Endodermal cell (in vitro differentiated cells): Measurements from ENCODE around the gene BACE1-AS. TPM values are rescaled to one million over a fixed set of nuclear protein-coding genes. Genes with fewer than 3 reads are reported as not detected.
"Not testable (repeated sequence)": the region's sequence is repeated elsewhere in the genome, so short reads cannot be mapped to it uniquely, and the experiment has no call there.

Source experiments
- DNase-seq: peaks from one replicate; pipeline ENCODE4 v3.0.0-alpha.2; 2017
- H3K27ac ChIP-seq: 2 replicates; pipeline ENCODE4 v1.5.1; 2013; ENCODE audit warnings: mild to moderate bottlenecking, low read depth, low read length, moderate library complexity
- H3K27me3 ChIP-seq: 2 replicates; pipeline ENCODE4 v1.6.1; 2013; ENCODE audit warnings: mild to moderate bottlenecking, low read length, moderate library complexity; ENCODE audit not compliant: insufficient read depth, control insufficient read depth, poor library complexity, severe bottlenecking
- H3K36me3 ChIP-seq: 2 replicates; pipeline ENCODE4 v1.7.0; 2013; ENCODE audit warnings: mild to moderate bottlenecking, low read length, moderate library complexity; ENCODE audit not compliant: control insufficient read depth, insufficient read depth
- H3K4me1 ChIP-seq: one replicate; pipeline ENCODE4 v1.7.0; 2013; ENCODE audit warnings: low read length; ENCODE audit not compliant: control insufficient read depth, insufficient read depth
- H3K4me3 ChIP-seq: 2 replicates; pipeline ENCODE4 v1.5.1; 2013; ENCODE audit warnings: mild to moderate bottlenecking, low read length, moderate library complexity
- H3K9ac ChIP-seq: 2 replicates; pipeline ENCODE4 v1.6.1; 2013; ENCODE audit warnings: mild to moderate bottlenecking, low read length, moderate library complexity; ENCODE audit not compliant: poor library complexity, severe bottlenecking; ENCODE audit errors: extremely low read depth
- H3K9me3 ChIP-seq: 2 replicates; pipeline ENCODE4 v1.6.1; 2013; ENCODE audit warnings: mild to moderate bottlenecking, low read length, moderate library complexity; ENCODE audit not compliant: control insufficient read depth
- H3K27ac Mint-ChIP-seq: 2 replicates; pipeline ENCODE4 v1.8.0; 2020; ENCODE audit warnings: mixed read lengths
- H3K27me3 Mint-ChIP-seq: 2 replicates; pipeline ENCODE4 v1.8.0; 2021; ENCODE audit warnings: mild to moderate bottlenecking, mixed read lengths; ENCODE audit not compliant: insufficient read depth
- H3K36me3 Mint-ChIP-seq: 2 replicates; pipeline ENCODE4 v1.8.0; 2020; ENCODE audit warnings: low read depth, mixed read lengths
- H3K4me1 Mint-ChIP-seq: 2 replicates; pipeline ENCODE4 v1.8.0; 2020; ENCODE audit warnings: mixed read lengths
- H3K4me3 Mint-ChIP-seq: 2 replicates; pipeline ENCODE4 v1.8.0; 2020; ENCODE audit warnings: mild to moderate bottlenecking, moderate library complexity, mixed read lengths
- H3K9me3 Mint-ChIP-seq: 2 replicates; pipeline ENCODE4 v1.8.0; 2020; ENCODE audit warnings: mild to moderate bottlenecking, mixed read lengths
- CTCF ChIP-seq: fragments of 200-600 bp; sonication (generic); conservative IDR thresholded peaks from 2 replicates; pipeline ENCODE4 v1.5.0; 2021; ENCODE audit warnings: antibody characterized with exemption, mild to moderate bottlenecking
- WGBS, 2 experiments: methylation state at CpG; one replicate each; pipeline versions ENCODE4 v1.1.5 to v1.1.7; 2013; ENCODE audit warnings: missing lambda C conversion rate in 2 of 2, mixed read lengths in 1 of 2; ENCODE audit not compliant: insufficient coverage in 1 of 2, insufficient read length in 1 of 2; 5-methylcytosine and 5-hydroxymethylcytosine counted together
- total RNA-seq, 2 donors: library from RNA; stranded (reverse); fragmentation: NEBNext Ultra II Directional in 1 of 2; extraction: Animal tissue kit (Norgen Biotek cat#: 25700) in 1 of 2; gene quantifications; 2 replicates in 1 of 2; 3 replicates in 1 of 2; pipeline ENCODE4 v1.2.1, GENCODE V29; 2021

The BACE1-AS gene
- total RNA-seq, 2 donors from 2014 or later, result 15.0 to 15.5 TPM

DNA sequence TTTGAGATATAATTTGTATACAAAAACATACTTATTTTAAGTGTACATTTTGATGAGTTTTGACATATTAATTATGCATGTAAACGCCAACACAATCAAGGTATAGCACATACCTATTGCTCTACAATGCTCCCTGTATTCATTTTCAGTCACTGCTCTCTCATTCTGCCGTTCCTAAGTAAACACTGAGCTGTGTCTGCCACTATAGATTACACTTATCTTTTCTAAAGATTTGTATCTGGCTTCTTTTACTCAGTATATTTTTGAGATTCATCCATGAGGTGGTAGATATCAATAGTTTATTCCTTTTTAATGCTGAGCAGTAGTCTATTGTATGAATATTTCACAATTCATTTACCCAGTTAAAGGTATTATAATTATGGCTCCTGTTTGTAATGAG lies 25.4 kb upstream of the BACE1-AS start:
- H3K27me3 Mint-ChIP-seq, result no peaks in the 10 kb centered on the region

GRCh38 chr11:117269856-117270255 lies 21.3 kb upstream of the BACE1-AS start:
- H3K27me3 ChIP-seq, result no peaks in the 10 kb centered on the region
- peak overlapping the region; percentile 16 for H3K9ac ChIP-seq
- peaks cover 11% of the 10 kb centered on the region for H3K9me3 Mint-ChIP-seq
- no peak overlapping the region for H3K27ac ChIP-seq
- no peak for DNase-seq
- H3K4me3 Mint-ChIP-seq, result no peak overlapping the region
- peaks cover 37% of the 10 kb centered on the region for H3K36me3 ChIP-seq
- H3K4me1 Mint-ChIP-seq, result peaks cover 21% of the 10 kb centered on the region
- peaks cover 18% of the 10 kb centered on the region for H3K9me3 ChIP-seq
- no peaks in the 10 kb centered on the region for H3K27me3 Mint-ChIP-seq
- no peak for TF ChIP-seq CTCF
- no peak overlapping the region for H3K4me3 ChIP-seq
- peaks cover 37% of the 10 kb centered on the region for H3K36me3 Mint-ChIP-seq
- H3K27ac Mint-ChIP-seq, result peak overlapping the region; percentile 75
- 67 to 83% methylated on average over 1 to 2 of the region's 2 CpGs for WGBS, 2 experiments
- H3K4me1 ChIP-seq, result peaks cover 19% of the 10 kb centered on the region

More for the DNA sequence above, 25.4 kb upstream of the BACE1-AS start:
- H3K4me3 ChIP-seq, result no peak overlapping the region
- peaks cover 14% of the 10 kb centered on the region for H3K4me1 Mint-ChIP-seq
- H3K4me3 Mint-ChIP-seq, result no peak overlapping the region
- peaks cover 42% of the 10 kb centered on the region for H3K36me3 Mint-ChIP-seq
- WGBS, 2 experiments, result 63 to 90% methylated on average over 1 to 2 of the region's 2 CpGs
- TF ChIP-seq CTCF, result no peak
- no peak overlapping the region for H3K27ac ChIP-seq
- H3K4me1 ChIP-seq, result peaks cover 18% of the 10 kb centered on the region
- H3K9me3 Mint-ChIP-seq, result peaks cover 1% of the 10 kb centered on the region
- H3K27ac Mint-ChIP-seq, result no peak overlapping the region
- H3K9ac ChIP-seq, result no peak overlapping the region
- H3K27me3 ChIP-seq, result no peaks in the 10 kb centered on the region
- H3K36me3 ChIP-seq, result peaks cover 40% of the 10 kb centered on the region
- H3K9me3 ChIP-seq, result peaks cover 11% of the 10 kb centered on the region
- DNase-seq, result no peak

DNA sequence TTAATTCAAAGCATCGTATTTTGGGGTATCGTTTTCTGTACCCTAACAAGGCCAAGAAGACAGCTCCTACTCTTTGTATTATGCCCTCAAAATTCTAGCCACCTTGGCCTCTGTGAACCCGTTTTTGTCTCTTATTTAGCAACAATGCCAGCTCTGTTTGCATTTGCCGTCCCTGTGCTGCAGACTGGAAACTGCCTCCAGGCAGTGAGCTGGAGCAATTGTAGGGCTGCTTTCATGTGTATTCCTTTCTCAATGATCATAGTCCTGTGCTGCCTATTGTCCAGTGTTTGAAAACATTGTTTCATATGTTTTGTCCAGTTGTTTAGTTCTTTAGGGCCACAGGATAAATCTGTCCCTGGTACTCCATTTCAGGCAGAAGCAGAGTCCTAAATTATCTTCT lies 19.9 kb upstream of the BACE1-AS start:
- H3K4me3 ChIP-seq, result no peak overlapping the region
- Mint-ChIP-seq H3K36me3 (peaks cover 35% of the 10 kb centered on the region), H3K4me3 (no peak overlapping the region), H3K4me1 (peaks cover 21% of the 10 kb centered on the region), H3K27ac (peak overlapping the region; percentile 16), H3K9me3 (peaks cover 11% of the 10 kb centered on the region), H3K27me3 (no peaks in the 10 kb centered on the region)
- H3K9ac ChIP-seq, result no peak overlapping the region
- no peak for DNase-seq
- no peak for TF ChIP-seq CTCF
- no peaks in the 10 kb centered on the region for H3K27me3 ChIP-seq
- H3K4me1 ChIP-seq, result peaks cover 19% of the 10 kb centered on the region
- H3K27ac ChIP-seq, result no peak overlapping the region
- WGBS, 2 experiments, result 92 to 100% methylated on average over 4 of the region's 4 CpGs
- peaks cover 42% of the 10 kb centered on the region for H3K36me3 ChIP-seq
- H3K9me3 ChIP-seq, result peaks cover 16% of the 10 kb centered on the region

DNA sequence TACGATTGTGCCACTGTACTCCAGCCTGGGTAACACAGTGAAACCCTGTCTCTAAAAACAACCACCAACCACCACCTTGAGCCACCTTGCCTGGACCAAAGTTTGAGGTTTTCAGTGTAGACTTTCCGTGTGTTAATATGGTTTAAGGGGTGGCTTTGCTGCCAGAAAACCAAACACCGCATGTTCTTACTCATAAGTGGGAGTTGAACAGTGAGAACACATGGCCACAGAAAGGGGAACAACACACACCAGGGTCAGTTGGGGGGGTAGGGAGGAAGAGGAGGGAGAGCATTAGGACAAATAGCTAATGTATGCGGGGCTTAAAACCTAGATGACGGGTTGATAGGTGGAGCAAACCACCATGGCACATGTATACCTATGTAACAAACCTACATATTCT lies 19.0 kb upstream of the BACE1-AS start:
- H3K27ac Mint-ChIP-seq, H3K27ac ChIP-seq, H3K4me3 ChIP-seq, H3K27me3 ChIP-seq, DNase-seq, H3K9me3 Mint-ChIP-seq, H3K4me3 Mint-ChIP-seq, H3K27me3 Mint-ChIP-seq, H3K9ac ChIP-seq: not testable (repeated sequence)
- Histone ChIP-seq H3K4me1 (peaks cover 19% of the 10 kb centered on the region), H3K36me3 (peaks cover 44% of the 10 kb centered on the region), H3K9me3 (peaks cover 16% of the 10 kb centered on the region)
- 97 to 100% methylated on average over 2 to 4 of the region's 5 CpGs for WGBS, 2 experiments
- H3K36me3 Mint-ChIP-seq, result peaks cover 33% of the 10 kb centered on the region
- H3K4me1 Mint-ChIP-seq, result peaks cover 21% of the 10 kb centered on the region
